ENCODE measurements around the gene BPIFB2. TPM values are rescaled to one million over a fixed set of nuclear protein-coding genes. Genes with fewer than 3 reads are reported as not detected.

BPIFB2 gene
- total and polyA plus RNA-seq, 2 donors (not counting 3 experiments of a cell fraction or from before 2014, with no cell fraction given): not detected

- no peaks in the 10 kb centered on the region for H3K9me1 ChIP-seq (replicated peaks; ENCODE audit: control insufficient read depth, extremely low read depth, insufficient read depth, low read length)
- CTCF ChIA-PET: no interaction called here
- dilution Hi-C loops (cut with MboI; ENCODE audit: extremely low pct_ligation_motif_present, low sequenced_read_pairs): no loop called here
These were observed 52.4 kb downstream of the BPIFB2 start for GRCh38 chr20:33059741-33060390.

More at GRCh38 chr20:33059741-33060390, 52.4 kb downstream of the BPIFB2 start:
- Histone ChIP-seq H3K9ac (replicated peaks; ENCODE audit: extremely low read depth, insufficient read depth, low read length) (no peak overlapping the region), H3K27ac (ENCODE audit: insufficient read depth, low read depth, low read length) (no peak overlapping the region), H3K9me3 (replicated peaks; ENCODE audit: control insufficient read depth, insufficient read depth, low read length) (no peaks in the 10 kb centered on the region), H2AFZ (ENCODE audit: low read depth, low read length) (no peak overlapping the region), H3K4me1 (ENCODE audit: control insufficient read depth, extremely low read depth, insufficient read depth, low read length) (no peaks in the 10 kb centered on the region), H3K4me2 (ENCODE audit: insufficient read depth, low read length) (no peak overlapping the region), H4K20me1 (replicated peaks; ENCODE audit: control insufficient read depth, extremely low read depth, insufficient read depth, low read length) (no peaks in the 10 kb centered on the region), H3K4me3 (replicated peaks in 1 of 3; ENCODE audit: insufficient read depth in 1 of 3, low read depth in 1 of 3, low read length in 3 of 3) (no peak overlapping the region), H3K79me2 (ENCODE audit: control insufficient read depth, insufficient read depth, low read length) (no peaks in the 10 kb centered on the region), H3K36me3 (ENCODE audit: control insufficient read depth in 2 of 2, extremely low read depth in 1 of 2, insufficient read depth in 2 of 2, low read length in 2 of 2) (no peaks in the 10 kb centered on the region), H3K27me3 (ENCODE audit: control insufficient read depth in 2 of 2, insufficient read depth in 2 of 2, low read length in 2 of 2) (no peaks in the 10 kb centered on the region)
- no peak for TF ChIP-seq CTCF (IDR thresholded peaks at IDR 0.05; ENCODE audit: extremely low read depth in 1 of 2, insufficient read depth in 1 of 2, low read depth in 1 of 2, low read length in 2 of 2)
- TF ChIP-seq MAX (IDR thresholded peaks at IDR 0.05; ENCODE audit: insufficient read depth, insufficient read length): no peak
- TF ChIP-seq MYC (IDR thresholded peaks at IDR 0.05; ENCODE audit: low read depth, low read length): no peak
- TF ChIP-seq GATA2 (IDR thresholded peaks at IDR 0.05; ENCODE audit: insufficient read depth, insufficient read length, low read depth, low read length): no peak
- TF ChIP-seq EZH2 (IDR thresholded peaks at IDR 0.05; ENCODE audit: borderline replicate concordance, low read depth, low read length, severe bottlenecking): no peak
- TF ChIP-seq POLR2AphosphoS5 (IDR thresholded peaks at IDR 0.05; ENCODE audit: insufficient read depth, low read depth, low read length): no peak
- TF ChIP-seq JUN (IDR thresholded peaks at IDR 0.05; ENCODE audit: borderline replicate concordance, insufficient read depth, insufficient read length, low read depth): no peak
- no peak for TF ChIP-seq FOS (IDR thresholded peaks at IDR 0.05; ENCODE audit: borderline replicate concordance, insufficient read depth, low read length)
- no peak for TF ChIP-seq POLR2A (IDR thresholded peaks at IDR 0.05; ENCODE audit: low read depth, low read length)
- POLR2A ChIA-PET: no interaction called here
- no TSS peak for BruUV-seq (replicated peaks)
- intact Hi-C loops (cut with micrococcal nuclease): no loop called here
- FAIRE-seq (no peak), DNase-seq (ENCODE audit: low read depth, low spot score) (no peak)

Data from endothelial cell of umbilical vein (primary cell).